GM21619 (cell line): ENCODE measurements around the gene CD36.
A peak's percentile ranks its signal among the peaks of the same experiment; 100 is the strongest.

Experiments used
- ATAC-seq: cut with Tn5 transposase; IDR thresholded peaks from one replicate; pipeline ENCODE4 v1.9.1; 2021; ENCODE audit not compliant: unreplicated experiment

Gene CD36

GRCh38 chr7:80686576-80686975 is 48.1 kb downstream of the CD36 start:
- no peak for ATAC-seq

- peak; percentile 86 for ATAC-seq
Measured at GRCh38 chr7:80699045-80699638, 60.7 kb downstream of the CD36 start.

GRCh38 chr7:80699721-80700256 is 61.3 kb downstream of the CD36 start:
- no peak for ATAC-seq

- no peak for ATAC-seq
Measured at GRCh38 chr7:80703272-80703671, 64.8 kb downstream of the CD36 start.

- ATAC-seq, result no peak
Measured at GRCh38 chr7:80705130-80705781, 66.8 kb downstream of the CD36 start.

- no peak for ATAC-seq
Measured at GRCh38 chr7:80707318-80707717, 68.9 kb downstream of the CD36 start.

- no peak for ATAC-seq
Measured at GRCh38 chr7:80708123-80708522, 69.7 kb downstream of the CD36 start.

GRCh38 chr7:80711531-80711930 is 73.1 kb downstream of the CD36 start:
- no peak for ATAC-seq

GRCh38 chr7:80719261-80719660 is 80.8 kb downstream of the CD36 start:
- no peak for ATAC-seq

GRCh38 chr7:80720146-80720545 is 81.7 kb downstream of the CD36 start:
- no peak for ATAC-seq

GRCh38 chr7:80721883-80722615 is 83.6 kb downstream of the CD36 start:
- no peak for ATAC-seq

- ATAC-seq, result no peak
Measured at GRCh38 chr7:80722616-80723195, 84.3 kb downstream of the CD36 start.

GRCh38 chr7:80724249-80724871 is 85.9 kb downstream of the CD36 start:
- ATAC-seq, result no peak

GRCh38 chr7:80725181-80725611 is 86.8 kb downstream of the CD36 start:
- no peak for ATAC-seq
